ENCODE results near the gene DHRS12. TPM values are rescaled to one million over a fixed set of nuclear protein-coding genes. Genes with fewer than 3 reads are reported as not detected.

The DHRS12 gene, protein sequence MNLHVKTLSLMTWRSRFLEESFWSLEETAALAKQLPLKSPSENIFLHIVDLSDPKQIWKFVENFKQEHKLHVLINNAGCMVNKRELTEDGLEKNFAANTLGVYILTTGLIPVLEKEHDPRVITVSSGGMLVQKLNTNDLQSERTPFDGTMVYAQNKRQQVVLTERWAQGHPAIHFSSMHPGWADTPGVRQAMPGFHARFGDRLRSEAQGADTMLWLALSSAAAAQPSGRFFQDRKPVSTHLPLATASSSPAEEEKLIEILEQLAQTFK
- total RNA-seq (2022; extraction: Qiagen RNA extraction), result 3.7 to 6.5 TPM (median 5.6 TPM) in 5 replicates

DNA sequence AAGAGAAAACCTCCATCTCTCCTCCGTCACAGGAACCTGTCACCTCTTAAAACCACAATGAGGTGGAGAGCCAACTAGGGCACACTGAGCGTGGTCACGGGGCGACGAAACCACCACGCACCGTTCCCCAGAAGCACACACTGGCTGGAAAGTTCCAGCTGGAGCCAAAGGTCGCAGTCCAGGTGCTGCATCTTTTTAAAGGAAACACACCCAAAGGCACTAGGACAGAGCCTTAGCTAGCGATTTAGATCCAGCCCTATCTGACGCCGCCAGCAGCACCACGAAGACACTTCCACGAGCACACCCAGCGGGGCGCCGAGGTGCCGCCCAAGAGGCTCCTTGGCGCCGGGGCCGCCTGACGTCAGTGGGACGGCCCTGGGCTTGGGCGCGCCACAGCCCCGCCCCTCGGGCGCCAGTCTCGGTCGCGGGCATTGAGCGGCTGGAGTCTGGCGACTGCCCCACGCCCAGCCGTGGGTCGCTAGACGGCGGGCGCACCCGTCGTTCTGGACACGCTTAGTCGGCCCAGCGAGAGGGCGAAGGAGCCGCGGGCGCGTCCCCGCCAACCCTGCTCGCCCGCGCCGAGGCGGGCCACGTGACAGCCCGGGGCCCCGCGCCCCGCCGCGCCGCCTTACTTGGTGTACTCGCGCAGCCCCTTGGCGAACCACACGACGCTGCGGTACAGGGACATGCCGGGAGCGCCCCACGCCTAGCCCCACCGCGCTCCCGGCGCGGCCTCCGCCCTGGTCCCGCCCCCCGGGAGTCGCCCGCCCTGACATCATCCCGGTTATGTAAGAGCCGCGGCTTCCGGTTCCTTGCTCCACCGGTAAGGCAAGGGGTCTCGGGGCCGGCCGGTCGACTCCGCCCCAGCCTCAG lies at the start of gene DHRS12:
TSS of gene DHRS12 (minus strand) at position 742 of the 873 bp plus-strand sequence. CDS start 4,504 bp downstream, outside the sequence.

DNA sequence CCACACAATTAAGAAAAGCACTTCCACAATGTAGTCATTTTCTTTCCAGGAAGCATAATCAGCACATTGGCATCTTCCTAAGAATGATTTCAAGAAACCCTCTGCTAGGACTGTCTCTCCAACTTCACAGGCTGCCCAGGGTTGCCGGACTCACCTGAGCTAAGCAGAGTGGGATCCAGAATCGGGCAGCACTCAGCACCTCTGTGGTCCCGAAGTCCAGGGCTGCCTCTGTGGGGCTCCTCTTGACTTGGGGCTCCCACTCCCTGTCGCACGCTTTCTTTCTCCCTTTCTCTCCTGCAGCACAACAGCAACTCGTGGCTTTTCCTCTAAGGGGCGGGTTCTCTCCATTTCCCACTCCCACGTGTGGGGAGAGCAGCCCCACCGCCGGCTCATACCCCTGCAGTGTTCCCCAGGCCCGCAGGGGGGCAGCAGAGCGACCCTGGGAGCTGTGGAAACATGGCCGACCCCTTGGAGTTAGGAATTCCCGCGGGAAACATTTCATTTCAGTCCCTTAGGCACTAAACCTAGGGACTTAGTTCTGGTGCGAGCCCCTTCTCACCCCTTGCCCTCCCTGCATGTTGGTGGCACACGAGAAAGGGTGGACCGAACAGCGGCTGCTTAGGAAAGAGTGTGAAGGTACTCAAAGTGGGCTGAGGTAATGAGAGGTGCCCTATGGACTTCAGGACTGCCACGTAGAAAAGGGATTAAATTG lies 41.1 kb upstream of the DHRS12 start, which contains the start of gene TMEM272:
TSS of gene TMEM272 (minus strand) at position 316 of the 712 bp plus-strand sequence. CDS start 6,647 bp downstream, outside the sequence.

Other genes starting within 250 kb of the DHRS12 start
- gene WDFY2, start 219.7 kb downstream of the DHRS12 start, total RNA-seq (2022; extraction: Qiagen RNA extraction), result 2.7 to 3.7 TPM (median 3.2 TPM) in 5 replicates
- not detected in 5 replicates for gene TMEM272, start 41.0 kb upstream of the DHRS12 start, total RNA-seq (2022; extraction: Qiagen RNA extraction)
- gene CCDC70, start 57.8 kb upstream of the DHRS12 start, total RNA-seq (2022; extraction: Qiagen RNA extraction), result not detected in 5 replicates
- 1.8 to 3.0 TPM (median 2.6 TPM) in 5 replicates for gene ATP7B, start 207.3 kb upstream of the DHRS12 start, total RNA-seq (2022; extraction: Qiagen RNA extraction)
- 5.0 to 14.1 TPM (median 7.3 TPM) in 5 replicates for gene ALG11, start 208.2 kb upstream of the DHRS12 start, total RNA-seq (2022; extraction: Qiagen RNA extraction)
- gene UTP14C, start 220.5 kb upstream of the DHRS12 start, total RNA-seq (2022; extraction: Qiagen RNA extraction), result 5.3 to 9.3 TPM (median 6.6 TPM) in 5 replicates